GM12891 (cell line): ENCODE measurements around the gene MAN1A1.

Experiments
- DNase-seq: peaks from one replicate; pipeline ENCODE4 v3.0.0; 2011; ENCODE audit warnings: low spot score; ENCODE audit not compliant: insufficient read length
- FAIRE-seq: peaks from 2 replicates; lab custom pipeline; 2011; peaks lifted over from hg19 to GRCh38; lab: Jason Lieb, UNC
- PAX5 ChIP-seq: IDR thresholded peaks from 2 replicates; pipeline ENCODE4 v1.6.1; 2011; ENCODE audit warnings: low read length, moderate library complexity, mild to moderate bottlenecking; ENCODE audit not compliant: insufficient read depth, severe bottlenecking
- POLR2A ChIP-seq: IDR thresholded peaks from 2 replicates; pipeline ENCODE4 v1.6.1; 2011; ENCODE audit warnings: low read depth, low read length, control low read depth
- POLR2AphosphoS5 ChIP-seq: IDR thresholded peaks from 2 replicates; pipeline ENCODE4 v1.6.1; 2011; ENCODE audit warnings: low read depth, low read length, control low read depth
- POU2F2 ChIP-seq: IDR thresholded peaks from 2 replicates; pipeline ENCODE4 v1.6.1; 2011; ENCODE audit warnings: low read depth, mild to moderate bottlenecking, control low read depth, low read length, moderate library complexity
- SPI1 ChIP-seq: IDR thresholded peaks from 2 replicates; pipeline ENCODE4 v1.6.1; 2011; ENCODE audit warnings: low read depth, low read length, control low read depth
- TAF1 ChIP-seq: IDR thresholded peaks from 2 replicates; pipeline ENCODE4 v1.6.1; 2011; ENCODE audit warnings: low read depth, low read length, control low read depth

Gene MAN1A1

DNA sequence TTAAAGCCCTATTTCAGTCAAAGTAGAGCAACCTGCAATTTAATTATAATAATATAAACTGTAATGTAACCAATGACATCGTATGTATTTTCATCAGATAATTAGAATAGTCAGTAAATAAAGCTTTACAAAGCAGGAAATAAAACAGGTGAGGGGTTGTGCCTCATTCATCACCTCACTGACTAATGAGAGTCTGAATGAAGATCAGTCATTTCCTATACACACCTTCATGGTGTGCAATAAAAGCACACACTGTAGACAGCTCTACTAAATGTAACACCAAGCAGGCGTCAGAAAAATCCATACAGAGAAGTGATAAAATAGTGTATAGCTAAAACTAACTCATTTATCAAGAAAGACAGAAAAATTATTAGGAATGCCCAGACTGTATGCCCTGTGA, 105.9 kb downstream of the MAN1A1 start:
- FAIRE-seq (peak; percentile 20), DNase-seq (no peak)
- TF ChIP-seq PAX5 (no peak), POLR2AphosphoS5 (no peak), POU2F2 (no peak), TAF1 (no peak), POLR2A (no peak), SPI1 (no peak)

DNA sequence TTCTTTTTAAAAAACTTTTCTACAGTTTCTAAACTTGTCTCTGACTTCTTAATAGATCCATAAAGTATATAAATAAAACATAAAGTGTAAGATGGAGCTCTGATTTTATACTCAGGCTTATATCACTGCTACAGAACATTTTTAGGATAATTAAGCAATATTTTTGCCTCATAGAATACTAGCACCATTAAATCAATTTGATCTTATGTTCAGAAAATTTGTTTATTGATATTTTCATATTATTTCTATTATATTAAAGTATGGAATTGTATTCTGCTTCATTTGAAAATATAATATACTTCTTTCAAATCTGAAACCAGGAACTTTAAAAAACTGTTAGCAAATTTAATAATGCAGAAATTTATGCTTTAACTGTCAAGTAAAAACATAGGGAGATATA, 106.5 kb downstream of the MAN1A1 start:
- DNase-seq (no peak), FAIRE-seq (no peak)
- TF ChIP-seq PAX5 (no peak), TAF1 (no peak), POLR2AphosphoS5 (no peak), POLR2A (no peak), POU2F2 (no peak)

DNA sequence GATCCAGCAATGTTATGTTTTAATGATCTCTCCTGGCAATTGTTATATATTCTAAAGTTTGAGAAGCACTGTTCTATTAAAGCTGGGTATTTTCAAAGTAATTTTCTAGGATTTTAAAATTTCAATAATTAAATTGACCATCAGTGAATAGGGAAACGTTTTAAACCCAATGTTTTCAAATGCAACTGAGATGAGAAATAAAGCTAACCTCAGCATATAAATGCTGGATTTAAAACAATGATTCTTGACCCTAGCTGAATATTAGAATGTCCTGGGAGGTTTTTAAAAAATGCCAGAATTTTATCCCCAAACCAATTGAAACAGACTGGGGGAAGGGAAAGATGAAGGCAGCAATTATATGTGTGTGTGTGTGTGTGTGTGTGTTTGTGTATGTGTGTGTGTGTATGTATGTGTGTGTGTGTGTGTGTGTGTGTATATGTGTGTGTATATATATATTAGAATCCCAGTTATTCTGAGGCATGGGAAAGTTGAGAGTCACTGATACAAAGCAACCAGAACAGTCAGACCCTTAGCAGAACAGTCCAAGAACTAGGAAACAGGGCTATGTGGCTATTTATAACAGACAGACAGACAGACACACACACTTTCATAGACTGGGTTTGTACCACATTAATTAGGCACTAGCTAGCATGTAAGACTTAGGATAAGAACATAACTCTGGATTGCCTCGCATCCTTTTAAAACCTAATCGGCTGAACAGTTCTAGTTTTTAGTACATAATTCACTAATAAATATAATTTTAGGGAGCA, 107.8 kb downstream of the MAN1A1 start:
- FAIRE-seq (no peak), DNase-seq (no peak)
- TF ChIP-seq POLR2AphosphoS5 (no peak), POLR2A (no peak), SPI1 (no peak)

DNA sequence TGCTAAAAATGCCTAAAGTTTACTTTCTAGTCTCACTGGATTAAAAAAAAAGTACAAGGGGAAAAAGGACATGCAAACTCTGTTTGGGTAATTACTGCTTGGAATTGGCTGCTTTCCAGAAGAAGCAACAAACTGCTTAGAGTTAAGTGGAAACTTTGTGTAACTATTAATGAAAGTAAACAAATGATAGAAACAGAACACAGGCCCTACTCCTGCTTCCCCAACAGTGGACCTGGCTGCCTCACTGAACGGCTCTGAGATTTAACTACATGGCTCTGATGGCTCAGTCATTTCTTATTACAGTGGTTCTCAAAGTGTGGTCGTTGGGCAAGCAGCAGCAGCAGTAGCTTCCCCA, 108.5 kb downstream of the MAN1A1 start:
- FAIRE-seq (no peak), DNase-seq (no peak)
- TF ChIP-seq SPI1 (no peak), PAX5 (no peak), TAF1 (no peak), POLR2AphosphoS5 (no peak), POU2F2 (no peak), POLR2A (no peak)

DNA sequence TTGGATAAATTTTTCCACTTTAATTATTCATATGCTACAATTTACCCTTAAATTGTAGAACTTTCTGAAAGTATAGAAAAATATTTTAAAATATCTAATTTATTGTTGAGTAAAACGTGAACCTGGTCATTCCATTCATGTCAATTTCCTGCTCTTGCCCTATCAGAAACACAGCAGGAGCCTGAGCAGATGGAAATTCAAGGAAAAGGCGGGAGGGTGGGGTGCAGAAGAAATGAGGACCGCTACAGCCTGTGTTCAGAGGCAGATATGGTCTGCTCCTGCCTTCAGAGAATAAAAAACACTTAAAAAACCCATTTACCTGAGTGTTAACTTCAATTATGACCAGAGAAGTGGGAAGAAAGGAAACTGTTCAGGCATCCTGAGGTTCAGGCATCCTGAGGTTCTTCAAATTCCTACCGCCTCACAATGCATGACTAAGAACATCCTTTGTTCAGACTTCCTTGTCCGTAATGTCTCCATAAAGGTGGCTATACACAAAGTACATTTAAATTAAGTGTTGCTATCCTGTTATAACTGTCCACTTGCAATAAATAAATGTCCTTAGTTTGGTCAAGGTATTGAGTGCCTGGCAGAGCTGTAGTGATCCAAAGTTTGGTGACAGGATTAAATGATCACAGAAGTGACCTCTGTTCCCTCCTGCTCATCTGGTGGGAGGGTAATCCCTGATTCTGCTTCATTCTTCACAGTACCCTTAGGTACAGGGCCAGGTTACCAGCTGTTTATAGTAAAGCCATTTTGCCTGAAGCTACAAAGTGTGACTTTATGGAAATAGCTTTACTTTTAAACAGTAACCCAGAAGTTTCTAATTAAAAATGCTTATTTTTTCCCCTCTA, 109.1 kb downstream of the MAN1A1 start:
- no peak for TF ChIP-seq POLR2AphosphoS5
- no peak for TF ChIP-seq TAF1
- TF ChIP-seq PAX5: no peak
- TF ChIP-seq POLR2A: no peak
- no peak for TF ChIP-seq SPI1
- TF ChIP-seq POU2F2: no peak
- DNase-seq (no peak), FAIRE-seq (no peak)

DNA sequence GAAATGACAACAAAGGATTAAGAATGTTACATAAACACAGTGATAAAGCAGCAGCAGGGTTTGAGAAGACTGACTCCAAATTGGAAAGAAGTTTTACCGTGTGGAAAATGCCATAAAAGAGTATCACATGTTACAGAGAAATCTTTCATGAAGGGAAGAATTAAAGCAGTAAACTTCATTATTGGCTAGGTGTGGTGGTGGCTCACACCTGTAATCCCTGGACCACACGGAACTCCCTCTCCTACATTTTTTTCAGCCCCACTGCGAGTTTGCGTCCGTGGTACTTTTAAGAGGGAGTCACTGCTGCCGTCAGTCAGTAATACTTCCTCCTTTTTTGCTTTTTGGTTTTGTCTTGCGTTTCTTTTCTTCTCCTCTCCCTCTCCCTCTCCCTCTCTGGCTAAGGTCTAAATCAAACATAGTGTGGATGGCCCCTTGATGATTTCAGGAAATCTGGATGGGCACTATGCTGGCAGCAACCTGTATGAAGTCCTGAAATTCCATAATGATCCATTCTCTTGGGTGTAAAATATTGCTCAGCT, 112.3 kb downstream of the MAN1A1 start:
- DNase-seq (no peak), FAIRE-seq (peak; percentile 100)
- TF ChIP-seq POU2F2 (no peak), POLR2AphosphoS5 (no peak), SPI1 (no peak), PAX5 (no peak), TAF1 (no peak), POLR2A (no peak)

DNA sequence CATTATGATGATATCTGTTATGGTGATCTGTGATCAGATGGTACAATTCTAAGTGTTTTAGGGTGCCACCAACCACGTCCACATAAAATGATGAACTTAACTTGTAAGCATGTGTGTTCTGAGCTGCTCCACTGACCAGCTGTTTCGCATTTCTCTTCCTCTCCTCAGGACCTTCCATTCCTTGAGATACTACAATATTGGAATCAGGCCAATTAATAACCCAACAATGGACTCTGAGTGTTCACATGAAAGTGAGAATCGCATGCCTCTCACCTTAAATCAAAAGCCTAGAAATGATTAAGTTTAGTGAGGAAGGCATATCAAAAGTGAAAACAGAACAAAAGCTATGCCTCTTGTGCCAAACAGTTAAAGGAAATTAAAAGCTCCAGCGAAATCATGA, 114.6 kb downstream of the MAN1A1 start:
- DNase-seq: no peak
- TF ChIP-seq TAF1: no peak
- no peak for TF ChIP-seq POLR2AphosphoS5
- no peak for TF ChIP-seq POU2F2
- TF ChIP-seq POLR2A: no peak
- no peak for FAIRE-seq

DNA sequence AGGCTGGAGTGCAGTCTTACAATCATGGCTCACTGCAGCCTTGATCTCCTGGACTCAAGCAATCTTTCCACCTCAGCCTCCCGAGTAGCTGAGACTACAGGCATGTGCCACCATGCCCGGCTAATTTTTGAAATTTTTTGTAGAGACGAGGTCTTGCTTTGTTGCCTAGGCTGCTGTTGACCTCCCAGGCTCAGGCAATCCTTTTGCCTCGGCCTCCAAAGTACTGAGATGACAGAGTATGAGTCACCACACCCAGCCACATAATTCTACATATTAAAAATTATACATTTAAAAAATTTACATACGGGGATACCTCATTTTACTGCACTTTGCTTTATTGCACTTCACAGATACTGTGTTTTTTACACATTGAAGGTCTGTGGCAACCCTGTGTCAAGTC, 115.1 kb downstream of the MAN1A1 start:
- TF ChIP-seq POLR2A (no peak), SPI1 (no peak), POU2F2 (no peak), TAF1 (no peak), PAX5 (no peak), POLR2AphosphoS5 (no peak)
- DNase-seq (no peak), FAIRE-seq (no peak)

DNA sequence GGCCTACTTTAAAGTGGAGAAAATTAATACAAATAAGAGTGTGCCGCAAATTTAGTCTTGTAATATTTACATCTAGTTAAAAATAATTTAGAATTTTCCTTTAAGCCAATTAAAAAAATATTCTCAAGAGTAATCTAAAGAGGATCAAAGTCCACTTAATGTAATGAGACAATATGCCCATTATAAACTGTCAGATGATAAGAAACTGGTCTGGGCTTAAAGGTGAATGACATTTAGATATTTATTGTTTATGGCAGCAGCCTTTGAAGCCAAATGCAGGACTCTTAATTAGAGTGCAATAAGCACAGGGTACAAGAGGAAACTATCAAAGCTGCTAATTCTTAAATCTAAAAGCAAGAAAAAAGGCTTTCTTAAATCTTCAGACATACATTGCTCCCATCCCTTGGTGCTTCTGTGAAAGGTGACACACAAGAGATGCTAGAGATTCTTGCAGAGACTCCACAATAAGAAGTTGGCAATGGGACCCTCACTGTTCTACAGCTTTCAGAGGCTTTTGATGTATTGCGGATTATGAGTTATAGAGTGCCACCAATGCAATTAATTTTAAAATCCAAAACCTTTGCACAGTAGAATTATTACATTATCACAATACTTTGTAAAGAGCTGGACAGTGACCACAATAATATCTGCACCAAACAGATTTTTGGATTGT, 116.1 kb downstream of the MAN1A1 start:
- FAIRE-seq (no peak), DNase-seq (no peak)
- TF ChIP-seq POLR2A (no peak), POU2F2 (no peak), SPI1 (no peak), TAF1 (no peak), PAX5 (no peak), POLR2AphosphoS5 (no peak)
